Colonic mucosa (tissue), 4 donors: Measurements from ENCODE around the gene JPH4. TPM values are rescaled to one million over a fixed set of nuclear protein-coding genes. Genes with fewer than 3 reads are reported as not detected.

Experiments
- DNase-seq: peaks from one replicate; pipeline ENCODE4 v3.0.0-alpha.2; 2020
- H3K27ac ChIP-seq: fragments of 200-600 bp; one replicate; pipeline ENCODE4 v1.8.0; 2021
- H3K27me3 ChIP-seq: fragments of 200-600 bp; one replicate; pipeline ENCODE4 v1.8.0; 2021
- H3K36me3 ChIP-seq: fragments of 200-600 bp; one replicate; pipeline ENCODE4 v1.8.0; 2021
- H3K4me1 ChIP-seq: fragments of 200-600 bp; one replicate; pipeline ENCODE4 v1.8.0; 2021; ENCODE audit warnings: mild to moderate bottlenecking
- H3K4me3 ChIP-seq: fragments of 200-600 bp; one replicate; pipeline ENCODE4 v1.8.0; 2021
- H3K9ac ChIP-seq, 2 donors: one replicate each; pipeline ENCODE4 v1.7.0; 2013; ENCODE audit warnings: control low read depth in 2 of 2, low read depth in 2 of 2, low read length in 2 of 2
- H3K9me3 ChIP-seq: fragments of 200-600 bp; one replicate; pipeline ENCODE4 v1.8.0; 2021
- CTCF ChIP-seq: fragments of 200-600 bp; IDR thresholded peaks from one replicate; pipeline ENCODE4 v1.8.0; 2022; ENCODE audit warnings: antibody characterized with exemption, mild to moderate bottlenecking
- intact Hi-C: fragments of 100-400 bp; cut with DNase I; formaldehyde crosslinking; loops from one replicate; pipeline ENCODE4 v1.14.1; 2022
- total RNA-seq, 2 donors: library from RNA; stranded (reverse); fragmentation: NEBNext Ultra II Directional in 1 of 2; extraction: Animal tissue kit (Norgen Biotek cat#: 25700) in 1 of 2; gene quantifications; one replicate each; pipeline ENCODE4 v1.2.1, GENCODE V29; 2021
- donor health status: healthy.
- donor health status: DM: no; HTN: no; CAD: no.
- donor health status: DM: no; HTN: no; CAD: no.

Gene JPH4
- total RNA-seq, 2 donors from 2014 or later = 0.30 to 0.58 TPM

- H3K27me3 ChIP-seq = peaks cover 24% of the 10 kb centered on the region
These were observed 1.7 kb upstream of the JPH4 start for GRCh38 chr14:23580152-23580926.

GRCh38 chr14:23579739-23580138, 1.1 kb upstream of the JPH4 start:
- no peak for DNase-seq
- no peak overlapping the region for H3K4me3 ChIP-seq
- intact Hi-C loops = loop anchor here (10.0 kb wide), 1 partner anchor 145 kb away; no protein-coding TSS in a partner anchor
- no peak overlapping the region for H3K27ac ChIP-seq
- peaks cover 3% of the 10 kb centered on the region for H3K4me1 ChIP-seq
- peaks cover 27% of the 10 kb centered on the region for H3K27me3 ChIP-seq
- TF ChIP-seq CTCF = no peak
- no peaks in the 10 kb centered on the region for H3K9me3 ChIP-seq
- H3K9ac ChIP-seq = no peak overlapping the region
- H3K36me3 ChIP-seq = no peaks in the 10 kb centered on the region

More at GRCh38 chr14:23580152-23580926, 1.7 kb upstream of the JPH4 start:
- Histone ChIP-seq H3K9me3 (no peaks in the 10 kb centered on the region), H3K36me3 (no peaks in the 10 kb centered on the region), H3K4me3 (no peak overlapping the region), H3K9ac (no peak overlapping the region), H3K27ac (no peak overlapping the region), H3K4me1 (peaks cover 3% of the 10 kb centered on the region)
- no peak for TF ChIP-seq CTCF
- intact Hi-C loops = loop anchor here (10.0 kb wide), 1 partner anchor 144 kb away; no protein-coding TSS in a partner anchor
- DNase-seq = peak; percentile 11

- DNase-seq = no peak
These were observed 681 bp upstream of the JPH4 start for GRCh38 chr14:23579311-23579630.

GRCh38 chr14:23577710-23578392, 739 bp downstream of the JPH4 start:
- H3K27me3 ChIP-seq = peaks cover 27% of the 10 kb centered on the region
- intact Hi-C loops = no loop called here

More at GRCh38 chr14:23579311-23579630, 681 bp upstream of the JPH4 start:
- Histone ChIP-seq H3K9me3 (no peaks in the 10 kb centered on the region), H3K27ac (no peak overlapping the region), H3K36me3 (no peaks in the 10 kb centered on the region), H3K9ac (no peak overlapping the region), H3K4me1 (peaks cover 3% of the 10 kb centered on the region), H3K27me3 (peaks cover 27% of the 10 kb centered on the region), H3K4me3 (no peak overlapping the region)
- TF ChIP-seq CTCF = no peak
- intact Hi-C loops = no loop called here

More at GRCh38 chr14:23577710-23578392, 739 bp downstream of the JPH4 start:
- no peak for DNase-seq
- no peak overlapping the region for H3K9ac ChIP-seq
- no peak overlapping the region for H3K27ac ChIP-seq
- no peaks in the 10 kb centered on the region for H3K36me3 ChIP-seq
- H3K4me1 ChIP-seq = peaks cover 3% of the 10 kb centered on the region
- no peaks in the 10 kb centered on the region for H3K9me3 ChIP-seq
- no peak overlapping the region for H3K4me3 ChIP-seq
- no peak for TF ChIP-seq CTCF
